Stimulated activated CD4-positive, alpha-beta T cell treated with anti-CD3 and anti-CD28 coated beads, Interleukin-2, amount 100 ng/mL, for 48 hours (primary cell): ENCODE measurements around the gene UQCR10.

Experiments used
- DNase-seq, 2 donors: peaks; one replicate each; pipeline ENCODE4 v3.0.0-alpha.2; 2020

Gene UQCR10

GRCh38 chr22:29765905-29766631 lies 1.1 kb upstream of the UQCR10 start:
- DNase-seq: peak; percentile 7 to 15

- DNase-seq: peak; percentile 84
Observed at GRCh38 chr22:29766632-29767170, 468 bp upstream of the UQCR10 start, which contains the start of gene ZMAT5. ZMAT5 (minus strand) TSS chr22:29767007; CDS start chr22:29748544, 18,463 bp downstream.

GRCh38 chr22:29768052-29768693 lies 1.0 kb downstream of the UQCR10 start:
- no peak for DNase-seq

- no peak for DNase-seq
Observed at GRCh38 chr22:29769723-29770321, 2.7 kb downstream of the UQCR10 start.

GRCh38 chr22:29772170-29772641 lies 5.0 kb downstream of the UQCR10 start:
- no peak for DNase-seq

GRCh38 chr22:29773233-29773632 lies 6.1 kb downstream of the UQCR10 start:
- DNase-seq: no peak

- DNase-seq: no peak
Observed at GRCh38 chr22:29780220-29780619, 13.1 kb downstream of the UQCR10 start.

GRCh38 chr22:29780748-29781676 lies 13.8 kb downstream of the UQCR10 start:
- no peak for DNase-seq

GRCh38 chr22:29782061-29782845 lies 15.1 kb downstream of the UQCR10 start:
- no peak for DNase-seq

GRCh38 chr22:29784451-29785361 lies 17.5 kb downstream of the UQCR10 start:
- DNase-seq: no peak

GRCh38 chr22:29786031-29786430 lies 18.9 kb downstream of the UQCR10 start:
- no peak for DNase-seq

- no peak for DNase-seq
Observed at GRCh38 chr22:29787371-29787980, 20.3 kb downstream of the UQCR10 start.

GRCh38 chr22:29788339-29789279 lies 21.4 kb downstream of the UQCR10 start:
- DNase-seq: no peak

- no peak for DNase-seq
Observed at GRCh38 chr22:29790061-29790460, 22.9 kb downstream of the UQCR10 start.

- DNase-seq: no peak
Observed at GRCh38 chr22:29793396-29793795, 26.2 kb downstream of the UQCR10 start.

GRCh38 chr22:29795663-29796062 lies 28.5 kb downstream of the UQCR10 start:
- no peak for DNase-seq

- no peak for DNase-seq
Observed at GRCh38 chr22:29797351-29797750, 30.2 kb downstream of the UQCR10 start.

- no peak for DNase-seq
Observed at GRCh38 chr22:29798318-29798717, 31.1 kb downstream of the UQCR10 start.

GRCh38 chr22:29798801-29799200 lies 31.6 kb downstream of the UQCR10 start:
- DNase-seq: no peak
